Medulla oblongata (tissue), 1 donor: ENCODE measurements around the gene TIPARP.
A peak's percentile ranks its signal among the peaks of the same experiment; 100 is the strongest.
"Not testable (repeated sequence)": the region's sequence is repeated elsewhere in the genome, so short reads cannot be mapped to it uniquely, and the experiment has no call there.

ENCODE experiments used
- DNase-seq: peaks from one replicate; pipeline ENCODE4 v3.0.0-alpha.2; 2015; ENCODE audit errors: extremely low spot score

Gene TIPARP

DNA sequence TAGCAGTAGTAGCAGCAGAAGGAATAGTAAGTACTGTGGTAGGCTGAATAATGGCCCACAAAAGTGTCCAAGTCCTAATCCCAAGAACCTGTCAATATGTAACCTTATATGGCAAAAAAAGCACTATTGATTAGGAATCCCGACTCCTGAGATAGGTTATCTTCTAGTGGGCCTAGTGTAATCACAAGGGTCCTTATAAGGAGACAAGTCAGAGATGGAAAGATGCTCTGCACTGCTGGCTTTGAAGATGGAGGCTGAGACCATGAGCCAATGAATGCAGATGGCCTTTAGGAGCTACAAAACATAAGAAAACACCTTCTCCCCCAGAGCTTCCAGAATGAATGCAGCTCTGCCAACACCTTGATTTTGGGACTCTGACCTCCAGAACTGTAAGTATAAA is 36.0 kb downstream of the TIPARP start:
- no peak for DNase-seq

GRCh38 chr3:156711113-156711512 is 36.7 kb downstream of the TIPARP start:
- DNase-seq, result no peak

DNA sequence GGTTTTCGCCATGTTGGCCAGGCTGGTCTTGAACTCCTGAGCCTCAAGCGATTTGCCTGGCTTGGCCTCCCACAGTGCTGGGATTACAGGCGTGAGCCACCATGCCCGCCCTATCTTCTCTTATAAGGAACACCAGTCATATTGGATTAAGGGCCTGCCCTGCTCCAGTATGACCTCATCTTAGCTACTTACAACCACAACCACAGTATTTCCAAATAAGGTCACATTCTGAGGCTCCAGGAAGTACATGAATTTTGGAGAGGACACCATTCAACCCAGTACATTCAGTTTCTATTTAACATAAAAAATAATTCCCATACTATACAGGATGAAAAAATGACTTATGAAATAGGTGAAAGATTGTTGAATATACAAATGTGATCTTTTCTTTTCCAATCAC is 37.6 kb downstream of the TIPARP start:
- not testable (repeated sequence) for DNase-seq

- DNase-seq, result no peak
Observed at GRCh38 chr3:156716105-156716862, 41.9 kb downstream of the TIPARP start.

- DNase-seq, result peak; percentile 44
Observed at GRCh38 chr3:156718622-156719306, 44.4 kb downstream of the TIPARP start.

- DNase-seq, result no peak
Observed at GRCh38 chr3:156720826-156721225, 46.4 kb downstream of the TIPARP start.

DNA sequence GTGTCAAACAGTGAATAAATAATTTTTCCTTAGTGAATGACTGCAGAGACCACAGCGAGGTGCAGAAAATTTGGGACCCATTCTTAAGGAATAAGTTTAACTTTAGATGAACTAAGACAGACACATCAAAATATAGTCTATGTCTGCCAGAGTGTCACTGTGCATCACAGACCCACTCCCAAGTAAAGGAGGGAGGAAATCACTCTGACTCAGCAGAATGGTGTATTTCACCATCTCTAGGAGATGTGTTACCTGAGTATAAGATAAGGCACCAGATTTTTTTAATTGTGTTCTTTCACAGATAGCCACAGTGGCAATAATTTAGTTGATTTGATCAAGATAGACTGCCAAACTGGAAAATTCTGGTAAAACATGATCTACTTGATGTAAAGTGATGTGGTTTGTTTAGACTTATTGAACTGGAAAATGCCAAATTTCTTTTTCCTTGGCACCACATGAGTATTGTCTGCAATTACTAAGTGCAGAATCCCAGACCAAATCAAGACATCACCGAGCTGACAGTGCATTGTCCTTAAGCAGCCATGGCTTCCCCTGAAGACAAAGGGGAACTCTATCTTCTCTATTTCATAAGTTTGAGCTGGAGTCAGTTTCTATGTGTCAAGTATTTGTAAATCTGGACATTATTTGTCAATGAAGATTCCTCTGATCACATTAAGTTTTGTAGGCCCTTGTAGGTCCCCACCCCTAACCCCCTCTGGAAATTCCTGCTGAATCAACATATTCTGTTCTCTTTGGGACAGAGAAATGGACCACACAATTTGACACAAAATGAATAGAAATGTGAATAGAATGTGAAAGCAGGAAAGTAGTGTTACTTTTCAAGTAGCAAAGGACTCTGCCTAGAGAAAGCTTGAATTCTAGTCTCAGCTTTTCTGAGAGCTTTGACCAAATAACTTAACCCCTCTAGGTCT is 47.6 kb downstream of the TIPARP start:
- no peak for DNase-seq

- no peak for DNase-seq
Observed at GRCh38 chr3:156723182-156723619, 48.8 kb downstream of the TIPARP start.

- DNase-seq, result no peak
Observed at GRCh38 chr3:156725682-156726081, 51.3 kb downstream of the TIPARP start.

DNA sequence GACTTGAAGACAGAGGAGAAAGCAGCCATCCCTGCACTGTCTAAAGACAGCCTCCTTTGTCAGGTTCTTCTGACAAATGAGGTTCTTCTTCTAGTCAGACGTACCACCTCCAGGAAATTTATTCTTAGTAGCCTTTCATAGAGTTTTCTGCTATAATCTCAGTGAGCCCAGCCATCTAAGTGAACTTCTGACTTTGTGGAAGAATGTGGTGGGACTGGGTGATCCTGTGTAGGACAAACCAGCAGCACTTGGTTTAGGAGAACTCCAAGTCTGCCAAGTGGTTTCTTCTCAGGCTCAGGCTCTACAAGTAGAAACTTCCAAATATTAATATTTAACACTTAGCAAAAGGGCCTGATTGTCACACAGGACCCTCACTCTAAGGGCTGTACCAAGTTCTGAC is 52.1 kb downstream of the TIPARP start:
- DNase-seq, result no peak

DNA sequence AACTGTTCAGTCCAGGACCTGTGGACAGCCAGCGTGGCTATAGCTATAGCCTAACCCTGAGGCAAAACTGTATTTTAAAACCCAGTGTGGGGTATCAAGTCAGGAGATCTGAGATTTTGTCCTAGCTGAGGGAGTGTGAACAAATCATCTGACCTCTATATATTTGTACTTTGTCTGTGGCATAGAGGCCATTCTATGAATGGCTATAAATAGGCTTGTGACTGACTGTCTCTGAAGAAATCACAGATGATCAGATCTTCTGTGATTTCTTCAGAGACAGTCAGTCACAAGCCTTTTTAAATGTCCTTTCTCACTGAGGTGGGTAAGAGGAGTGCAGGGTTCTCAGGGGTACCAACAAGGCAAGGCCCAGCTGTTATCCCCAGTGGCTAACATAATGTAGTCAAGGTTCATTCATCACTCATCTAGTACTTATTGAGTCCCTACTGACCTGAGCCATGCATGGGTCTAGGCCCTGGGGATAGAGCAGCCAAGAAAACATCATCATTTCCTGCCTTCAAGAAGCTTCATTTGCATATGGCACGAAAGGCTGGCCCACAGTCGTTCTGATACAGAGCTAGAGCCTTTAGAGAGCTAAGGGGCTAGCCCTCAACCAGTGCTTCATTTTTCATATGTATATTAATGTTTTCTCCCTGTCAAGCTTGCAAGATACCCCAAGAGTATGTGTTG is 53.3 kb downstream of the TIPARP start:
- DNase-seq, result no peak

GRCh38 chr3:156728267-156728985 is 54.0 kb downstream of the TIPARP start:
- peak; percentile 18 for DNase-seq

DNA sequence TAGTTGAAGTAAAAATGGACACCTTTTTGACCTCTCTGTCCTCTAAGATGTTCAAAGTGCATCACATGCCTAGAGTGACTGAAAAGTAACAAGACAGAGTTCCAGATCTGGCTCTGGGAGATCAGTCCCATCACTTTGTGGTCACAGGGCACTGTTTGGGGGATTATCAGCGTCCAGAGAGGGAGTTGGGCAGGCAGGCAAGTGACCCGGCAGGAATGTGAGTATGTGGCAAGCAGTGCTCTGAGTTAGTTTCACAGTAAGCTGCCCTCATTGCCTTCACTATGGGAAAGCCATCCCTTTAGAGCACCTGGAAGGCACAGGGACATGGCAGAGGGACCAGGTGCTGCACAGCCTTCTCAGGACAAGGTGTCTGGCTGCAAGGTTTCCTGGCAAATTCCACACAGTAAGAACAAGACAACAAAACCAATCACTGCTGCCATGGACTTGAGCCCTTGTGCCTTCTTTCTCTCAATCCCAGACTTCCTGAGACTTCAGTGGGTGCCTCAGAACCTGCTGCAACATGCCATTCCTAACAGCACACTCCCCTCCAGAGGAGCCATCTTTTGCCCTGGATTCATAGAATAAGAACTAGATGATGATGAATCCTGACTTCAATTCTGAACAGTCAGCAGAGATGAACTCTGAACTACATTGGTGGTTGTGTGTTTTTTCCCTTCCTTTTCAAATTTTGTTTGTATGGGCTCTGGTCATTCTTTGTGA is 55.2 kb downstream of the TIPARP start:
- DNase-seq, result no peak

GRCh38 chr3:156731813-156732212 is 57.4 kb downstream of the TIPARP start:
- DNase-seq, result no peak

- DNase-seq, result no peak
Observed at GRCh38 chr3:156732261-156732660, 57.9 kb downstream of the TIPARP start.

DNA sequence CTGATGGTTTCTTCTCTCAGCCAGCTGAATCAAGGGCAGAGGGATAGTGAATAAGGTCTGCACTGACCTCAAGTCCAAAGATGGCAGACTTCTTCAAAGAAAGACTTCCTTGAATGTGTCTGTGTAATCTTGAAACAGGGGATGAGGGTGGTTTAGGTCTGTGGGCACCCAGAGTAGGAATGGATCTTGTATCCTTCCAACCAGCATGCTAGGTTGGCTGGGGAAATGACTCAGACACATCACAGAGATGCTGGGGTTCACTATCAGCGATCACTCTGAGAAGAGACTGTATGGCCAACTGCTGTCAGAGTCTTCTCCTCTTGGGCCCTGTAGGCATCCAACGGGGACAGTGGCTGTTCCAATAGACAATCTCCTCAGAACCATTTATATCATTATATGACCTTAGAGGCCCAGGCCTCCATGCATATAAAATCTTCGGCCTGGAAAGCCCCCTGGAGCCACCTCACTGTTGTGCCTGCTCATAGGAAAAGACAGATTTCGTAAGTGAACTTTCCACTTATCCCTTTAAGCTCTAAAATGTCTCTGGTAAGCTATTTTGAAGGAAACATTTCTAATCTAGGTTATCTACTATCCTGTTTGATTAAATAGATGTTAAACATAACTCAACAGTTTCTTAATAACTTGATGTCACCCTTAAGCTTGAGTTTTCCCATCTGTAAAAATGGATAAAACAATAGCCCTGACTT is 58.5 kb downstream of the TIPARP start:
- no peak for DNase-seq

GRCh38 chr3:156734661-156735060 is 60.3 kb downstream of the TIPARP start:
- DNase-seq, result not testable (repeated sequence)

- no peak for DNase-seq
Observed at GRCh38 chr3:156735471-156735870, 61.1 kb downstream of the TIPARP start.

- not testable (repeated sequence) for DNase-seq
Observed at GRCh38 chr3:156737049-156737448, 62.7 kb downstream of the TIPARP start.

DNA sequence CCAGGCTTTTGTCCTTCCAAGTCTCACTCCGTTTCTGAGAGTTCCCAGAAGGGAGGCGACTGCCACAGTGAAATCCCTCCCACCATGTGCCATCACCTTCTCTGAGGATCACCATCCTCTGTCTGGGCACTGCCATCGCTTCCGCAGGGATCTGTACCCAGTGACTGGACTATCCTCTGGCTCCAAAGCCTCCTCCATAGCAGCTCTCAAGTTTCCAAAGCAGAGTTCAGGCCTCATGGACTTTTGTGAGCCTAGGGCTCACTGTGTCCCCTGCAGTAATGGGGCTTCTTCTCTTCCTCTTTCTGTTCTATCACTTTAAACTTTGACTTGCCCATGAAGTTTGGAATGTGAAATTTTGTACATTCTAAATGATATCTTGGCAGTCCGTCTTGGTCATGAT is 63.9 kb downstream of the TIPARP start:
- DNase-seq, result no peak
